Parathyroid adenoma (tissue), 2 donors: ENCODE data around the gene CPVL.

ENCODE experiments used
- H2AFZ ChIP-seq: fragments of 300-600 bp; sonication (generic); one replicate; pipeline ENCODE4 v1.7.0; 2017; ENCODE audit warnings: antibody characterized with exemption, mild to moderate bottlenecking
- H3K27ac ChIP-seq: fragments of 300-600 bp; sonication (generic); one replicate; pipeline ENCODE4 v1.7.0; 2017
- H3K27me3 ChIP-seq: fragments of 300-600 bp; sonication (generic); one replicate; pipeline ENCODE4 v1.7.0; 2017; ENCODE audit warnings: low read length; ENCODE audit not compliant: control insufficient read depth, insufficient read depth
- H3K36me3 ChIP-seq: fragments of 300-600 bp; sonication (generic); one replicate; pipeline ENCODE4 v1.7.0; 2017; ENCODE audit warnings: low read length; ENCODE audit not compliant: control insufficient read depth, insufficient read depth
- H3K4me1 ChIP-seq: fragments of 300-600 bp; sonication (generic); one replicate; pipeline ENCODE4 v1.7.0; 2017; ENCODE audit warnings: control low read depth
- H3K4me2 ChIP-seq: fragments of 300-600 bp; sonication (generic); one replicate; pipeline ENCODE4 v1.7.0; 2017; ENCODE audit warnings: low read length
- H3K4me3 ChIP-seq: fragments of 300-600 bp; sonication (generic); one replicate; pipeline ENCODE4 v1.7.0; 2017; ENCODE audit warnings: low read depth, low read length
- H3K79me2 ChIP-seq: fragments of 300-600 bp; sonication (generic); one replicate; pipeline ENCODE4 v1.7.0; 2017; ENCODE audit warnings: control low read depth
- H3K9ac ChIP-seq: fragments of 300-600 bp; sonication (generic); one replicate; pipeline ENCODE4 v1.7.0; 2017; ENCODE audit warnings: mild to moderate bottlenecking
- H3K9me3 ChIP-seq: fragments of 300-600 bp; sonication (generic); one replicate; pipeline ENCODE4 v1.7.0; 2017; ENCODE audit warnings: low read length; ENCODE audit not compliant: control insufficient read depth
- CTCF ChIP-seq: fragments of 300-600 bp; sonication (generic); IDR thresholded peaks from one replicate; pipeline ENCODE4 v1.7.0; 2017; ENCODE audit warnings: antibody characterized with exemption, mild to moderate bottlenecking
- donor health status: primary hyperparathyroidism.

The CPVL gene

DNA sequence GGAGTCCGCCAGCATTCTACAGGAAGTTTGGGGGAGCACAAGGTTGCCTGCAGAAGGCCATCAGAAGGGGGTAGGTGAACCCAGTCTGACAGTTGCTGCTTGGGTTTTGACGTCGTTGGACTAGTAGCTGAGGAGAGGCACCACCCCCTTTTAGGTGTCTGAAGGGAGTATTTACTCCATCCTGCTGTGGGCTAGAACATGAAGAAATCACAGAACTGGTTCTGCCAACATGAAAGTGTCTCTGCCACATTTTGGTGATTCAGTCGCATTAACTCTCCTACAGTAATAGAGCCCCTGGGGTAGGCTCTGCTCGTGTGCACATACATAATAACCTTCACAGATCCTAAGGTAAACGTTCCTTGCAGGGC is 187.4 kb downstream of the CPVL start:
- TF ChIP-seq CTCF = no peak
- Histone ChIP-seq H3K4me3 (no peak overlapping the region), H3K4me2 (no peak overlapping the region), H3K27ac (no peak overlapping the region), H3K9ac (no peak overlapping the region), H3K27me3 (no peaks in the 10 kb centered on the region), H2AFZ (no peak overlapping the region), H3K36me3 (no peaks in the 10 kb centered on the region), H3K4me1 (no peaks in the 10 kb centered on the region), H3K9me3 (no peaks in the 10 kb centered on the region), H3K79me2 (no peaks in the 10 kb centered on the region)

DNA sequence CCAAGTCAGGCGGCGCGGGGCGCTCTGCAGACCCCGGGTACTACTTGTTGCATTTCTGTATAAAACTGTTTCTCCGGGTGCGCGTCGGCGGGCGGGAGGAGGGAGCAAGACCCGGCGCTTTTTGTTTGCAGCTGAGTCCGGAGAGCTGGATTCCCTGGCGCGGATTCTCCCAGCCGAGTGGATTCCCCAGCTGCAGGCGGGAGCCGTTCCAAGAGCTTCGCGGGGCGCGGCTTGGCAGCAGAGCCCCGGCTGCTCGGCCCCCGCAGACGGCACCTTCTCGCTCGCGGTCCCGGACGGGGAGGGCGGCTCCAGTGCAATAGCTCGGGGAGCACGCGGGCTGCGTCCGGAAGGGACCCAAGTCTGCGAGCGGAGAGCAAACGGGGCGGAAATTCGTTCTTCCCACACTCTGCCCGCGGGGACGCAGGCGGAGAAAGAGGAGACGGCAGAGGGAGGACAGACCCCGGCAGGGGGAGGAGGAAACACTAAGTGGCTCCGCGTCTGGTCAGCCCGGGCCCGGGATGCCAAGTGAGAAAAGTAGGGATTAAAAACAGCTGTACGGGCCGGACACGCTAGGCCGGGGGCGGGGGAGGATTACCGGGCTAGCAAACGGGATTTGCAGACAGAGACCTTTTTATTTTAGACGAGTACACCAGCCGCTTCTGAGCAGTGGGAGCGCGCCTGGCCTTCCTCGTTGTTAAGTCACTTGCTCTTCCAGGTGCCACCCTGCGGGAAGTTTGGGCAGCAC is 187.9 kb downstream of the CPVL start, which contains the start of gene TRIL:
Gene TRIL, minus strand, starts transcription at position 96 of the 745 bp plus-strand sequence. CDS start 284 bp downstream, outside the sequence.
- Histone ChIP-seq H3K27ac (peak within 1 kb of the TSS; percentile 70), H3K4me1 (no peaks in the 10 kb centered on the region), H3K9ac (no peak within 1 kb of the TSS), H3K36me3 (no peaks in the 10 kb centered on the region), H3K4me2 (peak within 1 kb of the TSS; percentile 83), H3K27me3 (no peaks in the 10 kb centered on the region), H3K9me3 (no peaks in the 10 kb centered on the region), H3K4me3 (peak within 1 kb of the TSS; percentile 67), H3K79me2 (no peaks in the 10 kb centered on the region), H2AFZ (peak within 1 kb of the TSS; percentile 97)
- TF ChIP-seq CTCF = no peak

- H3K27ac ChIP-seq = peak overlapping the region; percentile 70
- H3K4me1 ChIP-seq = no peaks in the 10 kb centered on the region
- no peaks in the 10 kb centered on the region for H3K9me3 ChIP-seq
- peak overlapping the region; percentile 83 for H3K4me2 ChIP-seq
- H3K27me3 ChIP-seq = no peaks in the 10 kb centered on the region
- no peak overlapping the region for H3K9ac ChIP-seq
- peak overlapping the region; percentile 67 for H3K4me3 ChIP-seq
- TF ChIP-seq CTCF = no peak
- peak overlapping the region; percentile 97 for H2AFZ ChIP-seq
- H3K36me3 ChIP-seq = no peaks in the 10 kb centered on the region
- H3K79me2 ChIP-seq = no peaks in the 10 kb centered on the region
Measured at GRCh38 chr7:28957751-28958234, 188.5 kb downstream of the CPVL start.

DNA sequence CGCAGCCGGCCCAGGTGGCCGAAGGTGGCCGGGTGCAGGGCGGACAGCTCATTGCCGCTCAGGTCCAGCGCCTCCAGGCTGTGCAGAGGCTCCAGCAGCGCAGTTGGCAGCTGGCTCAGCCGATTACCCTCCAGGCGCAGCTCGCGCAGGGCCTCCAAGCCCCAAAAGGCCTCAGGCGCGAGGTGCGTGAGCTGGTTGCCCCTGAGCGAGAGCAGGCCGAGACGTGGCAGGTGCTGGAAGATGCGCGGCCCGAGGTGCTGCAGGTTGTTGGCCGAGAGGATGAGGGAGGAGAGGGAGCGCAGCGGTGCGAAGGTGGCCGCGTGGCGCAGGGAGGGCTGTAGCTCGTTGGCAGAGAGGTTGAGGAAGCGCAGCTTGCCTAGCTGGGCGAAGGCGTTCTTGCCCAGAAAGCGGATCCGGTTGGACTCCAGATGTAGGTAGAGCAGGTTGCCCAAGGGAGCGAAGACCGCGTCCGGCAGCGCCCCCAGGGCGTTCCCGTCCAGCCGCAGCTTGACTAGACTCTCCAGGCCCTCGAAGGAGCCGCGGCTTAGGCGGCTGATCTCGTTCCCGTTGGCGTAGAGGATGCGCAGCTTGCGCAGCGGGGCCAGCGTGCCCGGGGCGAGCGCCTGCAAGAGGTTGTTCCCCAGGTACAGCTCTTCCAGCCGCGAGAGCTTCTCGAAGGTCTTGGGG is 189.1 kb downstream of the CPVL start:
- Histone ChIP-seq H3K4me3 (peak overlapping the region; percentile 67), H3K4me1 (no peaks in the 10 kb centered on the region), H3K9ac (peak overlapping the region; percentile 49)

More for the DNA sequence above, 189.1 kb downstream of the CPVL start:
- no peak for TF ChIP-seq CTCF
- Histone ChIP-seq H3K79me2 (no peaks in the 10 kb centered on the region), H3K36me3 (no peaks in the 10 kb centered on the region), H3K4me2 (peak overlapping the region; percentile 83), H3K27me3 (no peaks in the 10 kb centered on the region), H3K27ac (peak overlapping the region; percentile 70), H2AFZ (peak overlapping the region; percentile 97), H3K9me3 (no peaks in the 10 kb centered on the region)
